GM21515 (cell line): ENCODE results near the gene SLC24A4.

Experiments
- ATAC-seq: cut with Tn5 transposase; IDR thresholded peaks from one replicate; pipeline ENCODE4 v1.9.1; 2021; ENCODE audit not compliant: unreplicated experiment

Gene SLC24A4

DNA sequence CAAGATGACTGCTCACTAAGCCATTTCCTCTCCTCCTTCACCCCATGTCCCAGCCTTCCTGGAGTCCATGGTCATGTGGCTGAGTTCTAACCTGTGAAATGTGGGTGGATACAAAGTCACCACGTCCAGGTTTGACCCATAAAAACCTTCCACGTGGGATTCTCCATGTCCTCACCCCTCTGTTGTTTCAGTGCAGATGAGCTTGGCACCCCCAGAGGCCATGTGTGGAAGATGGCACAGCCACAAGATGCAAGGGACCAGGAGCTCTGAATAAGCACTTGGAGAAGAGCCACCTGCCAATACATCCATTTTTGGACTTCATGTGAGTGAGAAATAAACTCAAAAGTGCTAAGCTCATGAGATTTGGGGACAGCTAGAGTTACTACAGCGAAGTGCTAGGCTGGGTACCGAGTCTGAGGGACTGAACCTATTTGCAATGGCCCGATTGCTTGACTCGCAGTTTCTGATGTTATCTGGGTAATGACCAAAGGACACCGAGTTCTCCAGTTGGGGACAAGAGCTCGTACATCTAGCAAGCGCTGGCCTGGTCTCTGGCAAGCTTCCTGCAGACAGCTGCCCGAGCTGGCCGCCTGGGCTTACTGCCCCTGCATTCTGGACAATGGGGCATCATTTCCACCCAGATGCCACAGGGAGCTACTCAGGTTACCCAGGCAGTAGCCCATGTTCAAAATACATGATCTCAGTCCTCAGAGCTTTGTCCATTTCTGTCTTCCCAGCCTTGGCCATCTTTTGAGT, 7.7 kb upstream of the SLC24A4 start:
- ATAC-seq = no peak

DNA sequence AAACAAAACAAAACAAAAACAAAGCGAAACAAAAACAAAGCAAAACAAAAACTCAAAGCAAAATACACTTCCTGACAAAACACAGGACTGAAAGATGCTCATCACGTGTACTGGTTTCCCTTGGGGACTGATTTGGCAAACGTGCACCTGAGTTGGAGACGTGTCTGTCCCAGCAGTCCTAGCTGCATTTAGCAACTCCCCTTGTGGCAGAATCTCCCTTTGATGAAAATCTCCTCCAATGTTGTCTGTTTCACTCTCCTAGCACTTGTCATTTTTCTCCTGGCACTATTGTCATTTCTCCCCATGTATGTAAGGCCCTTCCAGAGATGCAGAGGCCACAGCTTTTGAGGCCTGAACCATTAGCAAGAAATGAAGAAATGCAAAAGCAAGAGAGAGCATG, 6.8 kb upstream of the SLC24A4 start:
- no peak for ATAC-seq

DNA sequence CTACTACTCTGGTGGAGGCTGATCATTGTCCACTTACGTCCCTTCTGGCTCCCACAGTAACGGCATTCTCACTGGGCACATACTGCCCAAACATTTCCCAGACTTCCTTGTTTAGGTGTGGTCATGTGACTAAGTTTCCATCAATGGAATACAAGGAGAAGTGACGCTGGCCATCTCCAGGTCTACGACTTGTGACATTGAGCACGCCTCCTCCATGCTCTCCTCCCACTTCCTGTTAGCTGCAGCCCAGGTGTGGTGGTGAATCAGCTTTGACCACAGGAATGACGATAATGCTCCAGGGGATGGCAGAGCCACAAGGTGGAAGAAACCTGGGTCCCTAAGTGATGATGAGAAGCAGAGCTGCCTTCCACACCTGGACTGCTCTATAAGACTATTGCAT, 6.0 kb upstream of the SLC24A4 start:
- no peak for ATAC-seq

DNA sequence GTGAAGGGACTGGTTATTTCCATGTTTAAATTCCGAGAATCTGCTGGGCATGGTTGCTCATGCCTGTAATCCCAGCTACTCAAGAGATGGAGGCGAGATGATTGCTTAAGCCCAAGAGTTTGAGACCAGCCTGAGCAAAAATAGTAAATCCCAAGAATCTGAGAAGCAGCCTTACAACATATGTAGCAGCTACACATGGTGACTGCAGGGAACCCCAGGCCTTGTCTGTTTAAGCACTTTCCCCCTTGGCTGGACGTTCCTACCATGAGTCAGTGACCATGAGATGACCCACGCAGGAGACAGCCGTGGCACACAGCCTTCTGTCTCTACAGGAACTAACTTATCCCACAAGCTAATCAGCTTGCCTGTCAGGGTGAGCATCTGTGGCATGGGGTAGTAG, 5.5 kb upstream of the SLC24A4 start:
- no peak for ATAC-seq

DNA sequence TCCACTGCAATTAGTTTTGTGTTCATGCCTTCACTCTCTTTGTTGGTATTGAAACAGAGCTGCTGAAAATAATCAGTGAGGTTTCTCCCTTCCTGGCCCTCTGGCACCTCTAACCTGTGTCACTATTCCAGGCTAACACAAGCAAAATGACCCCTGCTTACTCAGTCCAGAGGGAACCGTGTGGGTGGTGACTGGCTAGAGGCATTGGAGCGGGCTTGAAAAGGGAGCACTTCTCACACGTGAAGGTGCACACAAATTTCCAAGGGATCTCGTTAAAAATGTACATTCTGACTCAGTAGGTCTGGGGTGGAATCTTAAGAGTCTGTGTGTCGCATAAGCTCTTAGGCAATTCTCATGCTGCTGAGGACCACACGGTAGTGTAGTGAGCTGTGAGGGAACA, 1.3 kb upstream of the SLC24A4 start:
- no peak for ATAC-seq

DNA sequence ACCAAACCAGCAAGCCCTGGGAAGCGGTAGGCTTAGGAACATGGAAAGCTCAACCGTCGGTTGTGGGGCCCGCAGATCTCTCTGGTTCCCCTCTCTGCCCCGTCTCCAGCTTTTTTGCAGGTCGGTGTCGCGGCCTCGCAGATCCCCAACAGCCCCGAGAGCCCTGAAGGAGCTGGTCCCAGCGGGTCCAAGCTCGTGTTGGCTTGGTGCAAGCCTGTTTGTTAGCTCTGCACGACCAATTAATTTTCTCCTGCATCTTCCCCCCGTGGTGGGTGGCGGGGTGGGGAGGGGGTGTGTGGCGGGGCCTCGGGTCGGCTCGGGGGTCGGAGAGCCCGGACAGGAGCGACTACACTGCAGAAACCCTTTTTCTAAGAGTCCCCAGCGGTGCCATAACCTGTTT, 449 bp upstream of the SLC24A4 start:
- ATAC-seq = no peak

DNA sequence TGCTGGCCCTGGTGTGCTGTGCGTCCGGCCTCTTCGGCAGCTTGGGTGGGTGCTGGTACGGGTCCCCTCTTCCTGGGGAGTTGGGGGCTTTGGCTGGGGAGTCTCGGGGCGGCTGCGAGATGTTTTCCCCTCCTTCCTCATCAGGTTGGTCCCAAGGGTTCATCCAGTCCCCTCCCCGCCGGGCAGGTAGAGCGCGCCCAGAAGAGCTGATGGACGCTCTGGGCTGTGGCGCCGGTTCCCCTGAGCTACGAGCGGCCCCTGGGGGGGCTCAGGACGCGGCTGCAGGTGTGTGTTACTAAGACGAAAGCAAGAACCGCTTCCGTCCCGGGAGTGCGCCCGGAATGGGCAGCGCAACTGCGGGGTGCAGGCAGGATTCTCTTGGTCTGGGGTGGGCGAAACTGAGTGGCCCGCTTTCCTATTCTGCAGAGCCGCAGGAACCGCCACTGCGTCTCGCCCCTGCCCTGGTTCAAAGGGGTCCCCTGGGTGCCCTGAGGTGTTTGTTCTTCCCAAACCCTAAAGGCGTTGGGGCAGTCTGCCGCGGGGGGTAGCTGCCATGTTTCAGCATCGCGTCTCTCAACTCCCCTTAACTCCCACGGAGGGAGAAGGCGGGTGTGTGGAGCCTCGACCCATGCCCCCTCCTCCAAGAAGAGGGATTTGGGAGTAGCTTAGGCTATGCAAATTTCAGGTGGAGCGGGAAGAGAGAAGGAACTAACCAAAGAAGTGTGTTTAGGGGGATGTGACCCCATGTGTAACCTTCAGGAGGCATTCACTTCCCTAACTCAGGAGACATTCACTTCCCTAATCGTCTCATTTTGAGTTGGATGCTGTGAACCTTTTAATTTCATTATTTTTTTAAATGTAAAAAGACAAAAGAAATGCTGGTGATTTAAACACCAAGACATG, 1.2 kb downstream of the SLC24A4 start:
- no peak for ATAC-seq

DNA sequence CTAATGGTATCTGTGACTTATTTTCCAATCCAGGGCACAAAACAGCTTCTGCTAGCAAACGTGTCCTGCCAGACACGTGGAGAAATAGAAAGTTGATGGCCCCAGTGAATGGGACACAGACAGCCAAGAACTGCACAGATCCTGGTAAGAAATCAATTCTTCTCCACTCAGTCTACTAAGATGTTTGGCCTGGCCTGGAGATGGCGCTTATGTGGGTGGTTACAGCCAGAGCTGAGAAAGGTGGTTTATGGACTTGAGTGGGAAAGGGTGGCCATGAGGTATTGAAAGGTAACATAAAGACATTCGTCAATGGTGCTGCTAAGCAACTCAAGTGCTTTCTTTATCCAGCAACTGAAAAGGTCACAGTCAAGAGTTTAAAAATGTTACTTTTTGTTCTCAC, 2.9 kb downstream of the SLC24A4 start:
- no peak for ATAC-seq

DNA sequence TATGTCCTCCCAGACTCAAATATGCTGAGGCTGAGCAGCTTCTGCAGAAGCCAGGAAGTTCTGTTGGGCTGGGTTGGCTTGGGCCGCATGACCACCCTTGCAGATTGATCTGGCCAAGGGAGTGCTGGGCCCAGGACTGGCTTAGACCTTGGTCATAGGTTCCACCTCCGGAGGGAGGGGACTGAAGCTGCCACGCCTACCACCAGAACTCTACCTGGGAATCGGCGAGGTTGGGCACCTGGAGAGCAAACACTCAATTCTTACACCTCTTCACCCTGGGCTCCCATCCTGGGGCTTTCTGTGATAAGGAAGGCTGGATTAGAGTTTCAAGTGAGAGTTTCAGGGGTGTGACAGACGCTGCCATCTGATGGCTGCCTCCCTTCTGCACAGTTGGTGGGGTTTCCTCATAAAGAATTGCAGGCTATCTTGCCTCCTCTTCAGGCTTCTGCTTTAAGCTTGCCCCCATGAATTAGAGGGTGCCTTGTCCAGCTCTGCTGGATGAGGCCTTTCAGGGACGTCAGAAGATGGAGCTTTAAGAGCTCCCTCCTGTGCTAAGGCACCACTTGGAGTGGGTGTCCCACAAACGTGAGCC, 5.8 kb downstream of the SLC24A4 start:
- ATAC-seq = no peak

DNA sequence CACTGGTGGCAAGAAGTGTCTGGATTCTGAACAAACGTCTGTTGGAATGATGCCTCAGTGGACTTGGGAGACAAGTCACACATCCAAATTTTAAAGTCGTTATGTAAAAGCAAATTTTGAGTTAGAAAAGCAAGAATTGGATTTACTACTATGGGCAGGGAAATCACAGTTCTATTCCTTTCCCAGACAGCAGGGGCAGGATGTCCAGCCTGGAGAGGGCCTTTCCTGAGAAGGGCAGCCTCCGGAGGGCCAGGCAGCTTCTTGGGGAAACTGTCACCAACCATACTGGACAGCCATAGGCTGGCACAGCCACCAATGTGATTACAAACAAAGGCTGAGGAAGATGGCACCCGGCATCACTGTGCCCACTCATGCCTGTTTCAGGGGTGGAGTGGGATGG, 11.1 kb downstream of the SLC24A4 start:
- ATAC-seq = no peak

DNA sequence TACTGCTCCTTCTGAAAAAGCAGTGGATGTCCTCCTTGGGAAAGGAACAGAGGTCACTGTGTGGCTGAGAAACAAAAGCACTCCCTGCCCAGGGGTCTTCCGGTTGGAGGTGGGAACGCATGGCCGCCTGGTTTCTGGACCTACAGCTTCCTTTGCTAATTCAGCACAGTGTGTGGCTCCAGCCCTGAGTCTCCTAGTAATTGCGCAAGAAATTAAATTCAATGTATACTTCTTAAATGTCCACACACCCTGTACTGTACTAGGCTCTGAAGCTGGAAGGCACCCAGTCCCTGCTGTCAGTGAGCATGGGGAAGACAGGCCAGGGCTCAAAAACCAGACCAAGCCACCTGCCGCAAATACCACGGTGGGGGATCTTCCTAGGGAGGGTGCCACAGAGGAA, 13.4 kb downstream of the SLC24A4 start:
- ATAC-seq = no peak

DNA sequence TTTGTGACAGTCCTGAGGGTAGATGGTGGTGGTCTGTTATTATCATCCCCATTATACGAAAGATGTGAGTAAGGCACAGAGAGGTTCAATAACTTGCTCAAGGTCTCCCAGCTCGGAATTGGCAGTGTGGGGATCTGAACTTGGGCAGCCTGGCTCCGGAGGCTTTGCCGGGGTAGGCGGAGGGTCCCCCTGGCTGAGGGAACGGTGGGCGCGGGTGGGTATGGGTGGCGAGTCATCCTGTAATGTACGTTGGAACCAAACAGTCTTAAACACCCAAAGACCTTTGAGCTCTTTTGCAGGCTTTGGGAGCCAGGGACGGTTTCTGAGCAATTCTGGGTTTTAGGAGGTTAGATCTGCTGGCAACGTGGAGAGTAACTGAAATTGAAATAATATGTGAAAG, 16.5 kb downstream of the SLC24A4 start:
- ATAC-seq = no peak

DNA sequence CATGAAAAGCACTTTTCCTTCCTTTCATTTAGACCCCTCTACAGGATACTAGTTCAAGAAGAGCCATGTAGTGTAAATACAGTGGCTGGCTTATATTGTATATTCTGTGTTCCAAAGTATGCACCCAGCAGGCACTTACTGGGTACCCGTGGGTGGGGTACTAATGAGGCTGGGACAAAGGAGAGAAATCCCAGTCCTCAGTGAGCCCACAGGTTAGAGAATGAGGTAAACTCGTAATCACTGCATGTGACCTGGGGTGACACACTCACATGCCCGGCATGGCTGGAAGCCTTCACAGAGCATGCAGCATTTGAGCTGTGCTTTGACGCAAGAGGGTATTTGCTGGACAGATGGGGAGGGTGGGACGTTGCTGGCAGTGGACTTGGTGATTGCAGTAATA, 17.1 kb downstream of the SLC24A4 start:
- ATAC-seq = no peak

DNA sequence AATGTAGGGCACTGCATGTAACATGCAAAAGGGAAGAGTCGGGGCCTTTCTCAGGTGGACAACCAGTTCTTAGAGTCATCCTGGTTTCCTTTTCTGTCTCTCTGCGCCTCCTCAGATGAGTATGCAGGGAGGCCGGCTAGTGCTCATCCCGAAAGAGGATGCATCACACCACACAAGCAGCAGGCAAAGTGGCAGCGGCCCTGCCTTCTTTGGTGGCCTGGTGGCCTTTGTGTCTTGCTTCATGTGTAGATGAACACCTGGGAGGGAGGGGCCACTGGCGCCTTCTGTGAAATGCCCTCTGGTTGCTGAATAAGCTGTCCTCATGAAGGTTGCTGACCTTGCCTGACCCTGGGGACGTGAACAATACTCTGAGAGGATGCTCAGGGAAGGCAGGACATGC, 18.0 kb downstream of the SLC24A4 start:
- ATAC-seq = no peak

DNA sequence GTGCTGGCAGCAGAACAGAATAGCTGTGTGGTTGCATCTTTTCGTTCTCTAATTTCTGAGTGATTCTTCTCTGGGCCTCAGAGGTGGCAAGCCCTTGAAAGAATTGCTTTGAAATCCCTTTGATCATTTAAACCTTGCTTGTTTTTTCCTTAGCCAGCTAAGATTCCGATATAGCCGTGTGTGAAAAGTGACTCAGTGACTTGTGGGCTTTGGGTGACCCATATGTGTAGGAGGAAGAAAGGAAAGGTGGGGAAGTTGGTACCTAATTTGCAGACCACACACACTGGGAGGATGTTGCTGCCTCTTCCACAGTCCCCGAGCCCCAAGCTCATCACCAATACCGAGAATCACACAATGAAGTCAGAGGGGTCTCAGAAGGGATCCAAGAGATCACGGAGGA, 18.8 kb downstream of the SLC24A4 start:
- ATAC-seq = no peak

DNA sequence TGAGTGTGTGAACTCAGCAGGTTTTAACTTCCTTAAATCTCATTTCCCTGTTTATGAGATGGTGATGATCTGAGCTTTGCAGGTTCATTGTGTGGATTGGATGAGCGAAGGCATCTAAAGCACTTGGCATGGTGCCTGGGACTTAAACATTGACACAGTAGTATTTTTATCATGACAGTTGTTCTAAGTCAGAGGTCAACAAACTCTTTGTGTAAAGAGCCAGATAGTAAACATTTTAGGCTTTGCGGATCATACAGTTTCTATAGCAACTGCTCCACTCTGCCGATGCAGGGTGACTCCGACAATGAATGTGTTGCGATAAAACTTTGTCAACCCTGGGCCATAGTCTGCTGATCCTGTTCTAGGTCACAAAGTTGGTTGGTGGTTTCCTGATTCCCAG, 25.2 kb downstream of the SLC24A4 start:
- ATAC-seq = no peak

DNA sequence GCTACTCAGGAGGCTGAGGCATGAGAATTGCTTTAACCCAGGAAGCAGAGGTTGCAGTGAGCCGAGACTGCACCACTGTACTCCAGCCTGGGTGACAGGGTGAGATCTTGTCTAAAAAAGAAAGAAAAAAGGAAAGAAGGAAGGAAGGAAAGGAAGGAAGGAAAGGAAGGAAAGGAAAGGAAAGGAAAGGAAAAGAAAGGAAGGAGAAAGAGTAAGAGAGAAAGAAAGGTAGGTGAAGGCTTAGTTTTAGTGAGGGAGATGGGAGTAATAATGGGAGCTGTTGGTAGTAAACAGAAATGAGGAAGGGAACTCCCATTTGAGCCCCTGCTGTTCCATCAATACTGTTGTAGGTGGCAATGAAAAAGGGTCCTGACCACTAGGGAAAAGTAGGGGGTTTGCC, 28.8 kb downstream of the SLC24A4 start:
- no peak for ATAC-seq

DNA sequence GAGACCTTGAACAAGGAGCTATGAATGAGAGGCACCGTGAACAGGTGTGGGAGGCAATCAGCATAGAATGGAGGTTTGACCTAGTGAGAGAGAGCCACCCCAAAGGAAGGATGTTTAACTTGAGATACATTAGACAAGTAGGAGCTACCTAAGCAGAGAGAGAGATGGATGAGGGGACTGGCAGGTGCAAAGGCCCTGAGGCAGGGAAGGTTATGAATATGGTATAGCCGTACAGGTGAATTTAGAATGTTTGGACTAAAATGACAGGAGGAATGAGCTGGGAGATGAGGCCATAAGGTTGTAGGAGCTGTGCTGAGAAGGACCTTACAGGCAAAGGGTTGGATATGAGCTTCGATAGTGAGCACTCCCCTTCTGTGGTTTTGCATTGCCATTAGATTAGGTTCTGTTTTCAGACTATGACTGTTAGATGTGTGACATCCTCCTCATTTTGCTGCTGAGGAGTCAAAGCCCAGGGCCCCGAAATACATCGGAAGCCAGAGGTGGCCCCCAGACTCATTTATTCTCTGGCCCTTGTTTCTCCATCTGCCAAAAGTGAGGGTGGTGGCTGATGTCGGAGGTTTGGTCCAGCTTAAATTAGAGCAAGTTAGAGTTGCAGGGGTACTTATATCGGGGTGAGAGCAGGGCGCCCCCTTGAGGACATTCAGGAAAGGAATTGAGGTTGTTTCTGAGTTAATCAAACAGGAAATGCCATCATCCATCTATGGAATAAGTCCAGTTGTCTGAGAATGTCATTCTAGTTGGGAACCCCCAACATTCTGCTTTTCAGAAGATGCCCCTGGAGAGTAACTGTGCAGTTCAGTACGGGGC, 29.4 kb downstream of the SLC24A4 start:
- no peak for ATAC-seq

DNA sequence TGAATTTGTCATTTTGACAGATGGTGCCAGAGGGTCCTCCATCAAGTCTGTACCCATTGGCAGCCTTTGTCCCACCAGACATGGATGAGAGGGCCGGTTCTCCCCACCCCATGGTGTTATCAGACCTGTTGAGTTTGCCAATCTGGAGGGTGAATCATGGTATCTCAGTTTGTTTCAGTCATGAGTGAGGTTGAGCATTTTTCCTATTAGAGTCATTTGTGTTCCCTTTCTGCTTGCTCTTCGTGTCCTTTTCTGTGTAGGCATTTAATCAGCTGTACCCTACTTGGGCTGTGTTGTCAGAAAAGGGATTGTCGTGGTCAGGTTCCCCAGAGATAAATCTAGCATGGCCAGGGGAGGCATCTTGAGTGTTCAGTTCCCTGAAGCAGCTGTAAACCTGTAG, 30.5 kb downstream of the SLC24A4 start:
- no peak for ATAC-seq

DNA sequence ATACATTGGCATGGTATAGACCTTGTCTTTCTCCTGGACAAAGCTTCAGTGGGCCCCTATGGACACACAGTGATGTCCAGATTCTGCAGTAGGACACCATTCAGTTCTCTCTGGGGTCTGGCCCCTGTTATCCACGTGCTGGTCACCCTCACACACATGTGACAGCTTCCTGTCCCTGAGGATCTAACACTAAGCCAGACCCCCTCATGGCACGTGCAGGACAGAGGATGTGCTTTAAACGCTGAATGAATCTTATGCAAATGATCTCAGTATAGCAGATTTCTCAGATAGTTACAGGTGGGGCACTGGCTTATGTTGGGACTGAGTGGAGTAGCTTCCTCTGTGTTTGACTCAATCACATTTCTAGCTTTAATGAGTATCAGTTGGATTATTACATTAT, 33.7 kb downstream of the SLC24A4 start:
- no peak for ATAC-seq

DNA sequence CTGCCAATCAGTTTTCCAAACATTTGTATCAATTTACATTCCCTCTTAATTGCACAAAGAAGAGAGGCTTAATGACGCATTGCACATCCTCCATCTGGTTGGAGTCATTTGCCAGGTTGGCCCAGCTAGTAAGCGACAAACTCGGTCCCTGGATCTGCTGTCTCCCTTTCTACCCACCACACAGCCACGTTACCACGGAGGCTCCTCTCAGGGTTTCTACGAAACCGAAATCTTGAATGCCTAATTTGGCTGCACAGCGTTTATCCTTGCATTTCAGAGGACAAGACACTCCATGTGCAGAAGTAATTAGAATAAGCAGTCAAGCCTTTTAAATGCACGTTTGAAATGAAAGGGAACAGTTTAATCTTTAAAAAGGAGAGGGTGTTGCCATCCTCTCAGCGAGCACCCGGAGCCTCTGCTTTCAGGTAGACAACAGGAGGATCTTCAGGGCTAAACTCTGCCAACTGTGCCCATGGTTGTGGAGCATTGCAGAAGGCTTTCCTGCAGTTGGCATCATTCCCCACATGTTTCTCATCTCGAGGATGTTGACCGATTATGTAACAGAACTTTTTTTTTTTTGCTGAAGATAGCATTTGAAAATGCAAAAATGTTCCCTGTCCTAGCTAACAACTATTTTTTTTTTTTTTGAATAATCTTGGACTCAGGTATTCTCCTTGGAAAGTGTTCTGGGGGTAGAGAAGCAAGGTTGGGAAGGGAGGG, 37.8 kb downstream of the SLC24A4 start:
- ATAC-seq = no peak
